NCI-H510A treated with DMSO at 0.1 percent for 48 hours (cell line): ENCODE results near the gene IL5RA.
A peak's percentile ranks its signal among the peaks of the same experiment; 100 is the strongest.

Experiments
- DNase-seq: peaks from one replicate; lab custom pipeline; 2025; lab: John Stamatoyannopoulos, UW

Gene IL5RA

GRCh38 chr3:3066378-3066777, 43.8 kb downstream of the IL5RA start:
- DNase-seq = no peak

GRCh38 chr3:3065876-3066275, 44.3 kb downstream of the IL5RA start:
- DNase-seq = no peak

- no peak for DNase-seq
These were observed 45.9 kb downstream of the IL5RA start for GRCh38 chr3:3064297-3064696.

- DNase-seq = no peak
These were observed 50.5 kb downstream of the IL5RA start for GRCh38 chr3:3059645-3060044.

- no peak for DNase-seq
These were observed 56.2 kb downstream of the IL5RA start for GRCh38 chr3:3053974-3054373.

- DNase-seq = no peak
These were observed 71.8 kb downstream of the IL5RA start for GRCh38 chr3:3038201-3038991.

GRCh38 chr3:3037156-3037555, 73.0 kb downstream of the IL5RA start:
- DNase-seq = no peak

GRCh38 chr3:3031326-3031725, 78.8 kb downstream of the IL5RA start:
- DNase-seq = no peak

- no peak for DNase-seq
These were observed 82.1 kb downstream of the IL5RA start for GRCh38 chr3:3027976-3028567.

- peak; percentile 20 for DNase-seq
These were observed 86.9 kb downstream of the IL5RA start for GRCh38 chr3:3023111-3023745.

- DNase-seq = no peak
These were observed 90.0 kb downstream of the IL5RA start for GRCh38 chr3:3020209-3020608.
